DMS153 treated with DMSO at 0.1 percent for 48 hours (cell line): ENCODE measurements around the gene RNF125.
"Not testable (repeated sequence)": the region's sequence is repeated elsewhere in the genome, so short reads cannot be mapped to it uniquely, and the experiment has no call there.

Source experiments
- DNase-seq: peaks from one replicate; lab custom pipeline; 2025; ENCODE audit not compliant: unreplicated experiment; lab: John Stamatoyannopoulos, UW

Gene RNF125

GRCh38 chr18:32083781-32084180 is 65.2 kb downstream of the RNF125 start:
- no peak for DNase-seq

- DNase-seq: no peak
Observed at GRCh38 chr18:32086881-32087280, 68.3 kb downstream of the RNF125 start.

- not testable (repeated sequence) for DNase-seq
Observed at GRCh38 chr18:32090831-32091230, 72.2 kb downstream of the RNF125 start.

- no peak for DNase-seq
Observed at GRCh38 chr18:32091325-32091723, 72.7 kb downstream of the RNF125 start.

DNA sequence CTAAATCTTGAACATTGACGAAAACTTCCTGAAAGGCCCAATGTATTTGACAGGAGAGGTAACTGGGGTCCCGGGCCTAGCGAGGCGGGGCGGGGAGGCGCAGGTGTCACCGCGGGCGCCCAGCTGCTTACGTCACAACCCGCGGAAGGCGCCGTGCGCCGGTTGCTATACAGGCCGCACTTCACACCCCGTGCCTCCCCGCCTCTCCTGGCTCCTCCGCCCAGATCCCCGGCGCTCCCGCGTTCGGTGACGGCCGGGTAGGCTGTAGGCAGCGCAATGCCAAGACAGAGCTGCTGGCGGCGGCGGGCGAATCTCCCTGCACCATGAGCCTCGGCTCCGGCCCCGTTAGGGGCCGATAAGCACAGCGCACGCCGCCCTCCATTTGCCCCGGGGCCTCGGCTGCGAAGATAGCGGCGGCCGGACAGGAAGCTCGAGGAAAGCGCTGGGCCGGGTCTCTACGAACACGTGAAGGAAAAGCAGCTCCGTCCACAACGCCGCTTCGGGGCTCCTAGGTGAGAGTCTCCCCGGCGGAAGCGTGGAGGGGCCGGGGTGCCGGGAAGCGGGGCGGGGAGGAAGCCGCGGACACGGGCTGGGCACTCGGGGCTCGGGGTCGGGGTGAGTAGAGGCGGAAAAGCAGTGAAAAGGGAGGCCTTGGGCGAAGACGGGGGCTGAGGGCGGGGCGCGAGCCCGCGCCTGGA is 73.2 kb downstream of the RNF125 start, which contains the start of gene RNF138:
Gene RNF138 (plus strand): TSS at position 151 of the 698 bp plus-strand sequence. CDS start 903 bp downstream, outside the sequence.
- DNase-seq: peak; percentile 82

DNA sequence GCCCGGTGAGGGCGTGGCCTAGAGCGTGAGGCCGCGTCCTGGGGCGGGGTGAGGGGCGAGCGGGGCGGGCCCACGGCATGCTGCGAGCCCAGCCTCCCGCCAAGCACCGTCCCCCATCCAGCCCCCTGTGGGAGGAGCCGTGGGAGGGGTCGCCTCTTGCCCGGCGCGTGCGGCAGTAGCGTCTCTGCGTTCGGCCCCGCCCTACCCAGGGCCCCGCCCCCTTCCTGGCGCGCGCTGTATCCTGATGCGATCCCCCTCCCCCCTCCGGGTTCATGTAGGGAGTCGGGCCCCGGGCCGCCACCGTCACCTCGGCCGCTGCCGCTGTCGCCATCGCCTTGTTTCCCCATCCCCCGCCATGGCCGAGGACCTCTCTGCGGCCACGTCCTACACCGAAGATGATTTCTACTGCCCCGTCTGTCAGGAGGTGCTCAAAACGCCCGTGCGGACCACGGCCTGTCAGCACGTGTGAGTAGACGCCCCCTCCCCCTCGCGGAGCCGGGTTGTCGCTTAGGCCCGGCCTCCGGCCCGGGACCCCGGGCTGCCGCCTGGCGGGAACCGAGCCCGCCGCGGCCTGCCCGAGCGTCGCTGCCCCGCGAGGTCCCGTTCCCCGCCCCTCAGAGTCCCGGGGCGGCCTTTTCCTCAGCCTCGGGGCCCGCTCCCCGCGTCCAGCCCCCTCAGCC is 73.9 kb downstream of the RNF125 start:
- DNase-seq: peak; percentile 98

GRCh38 chr18:32093102-32093511 is 74.5 kb downstream of the RNF125 start:
- peak; percentile 17 for DNase-seq

DNA sequence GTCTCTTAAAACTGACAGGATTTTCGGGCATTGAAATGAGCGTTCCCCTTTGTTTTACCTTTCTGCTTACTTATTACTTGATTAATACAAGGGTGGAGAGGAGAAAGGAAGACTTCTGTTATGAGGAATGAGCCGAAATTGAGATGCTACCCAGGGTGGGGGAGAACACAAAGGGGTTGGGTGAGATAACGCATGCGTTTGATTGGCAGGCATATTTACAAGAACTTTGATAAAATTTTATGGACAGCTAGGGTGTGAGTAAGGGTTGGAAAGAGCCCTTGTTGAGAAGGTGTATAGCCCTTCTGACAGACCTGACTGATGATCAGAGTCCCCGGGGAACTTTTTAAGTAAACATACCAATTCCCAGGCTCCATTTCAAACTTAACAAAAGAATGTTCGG is 74.9 kb downstream of the RNF125 start:
- no peak for DNase-seq

DNA sequence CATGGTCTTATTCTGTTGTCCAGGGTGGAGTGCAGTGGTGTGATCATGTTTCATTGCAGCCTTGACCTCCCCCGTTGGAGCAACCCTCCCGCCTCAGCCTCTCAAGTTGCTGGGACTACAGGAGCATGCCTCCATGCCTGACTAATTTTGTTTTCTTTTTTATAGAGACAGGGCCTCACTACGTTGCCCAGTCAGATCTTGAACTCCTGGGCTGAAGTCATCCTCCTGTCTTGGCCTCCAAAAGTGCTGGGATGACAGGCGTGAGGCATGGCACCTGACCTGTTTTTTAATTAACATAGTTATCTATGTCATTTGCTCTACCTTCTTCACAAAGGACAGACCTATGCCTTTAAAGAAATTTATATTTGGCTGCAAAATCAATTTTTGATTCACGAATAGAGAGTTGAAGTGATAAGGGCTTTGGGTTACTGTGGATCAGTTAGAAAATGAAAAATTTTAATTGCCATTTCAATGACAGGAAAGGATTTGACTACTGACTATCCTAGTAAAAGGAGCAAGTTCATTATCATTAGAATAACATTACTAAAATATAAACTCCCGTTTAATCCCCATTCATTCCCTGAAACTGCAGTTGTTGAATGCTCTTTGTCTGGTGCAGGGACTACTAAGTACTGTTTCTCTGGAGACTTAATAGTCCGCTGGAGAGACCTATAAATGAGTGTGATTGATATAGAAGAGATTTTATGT is 76.7 kb downstream of the RNF125 start:
- DNase-seq: no peak

- DNase-seq: no peak
Observed at GRCh38 chr18:32095900-32096229, 77.2 kb downstream of the RNF125 start.

DNA sequence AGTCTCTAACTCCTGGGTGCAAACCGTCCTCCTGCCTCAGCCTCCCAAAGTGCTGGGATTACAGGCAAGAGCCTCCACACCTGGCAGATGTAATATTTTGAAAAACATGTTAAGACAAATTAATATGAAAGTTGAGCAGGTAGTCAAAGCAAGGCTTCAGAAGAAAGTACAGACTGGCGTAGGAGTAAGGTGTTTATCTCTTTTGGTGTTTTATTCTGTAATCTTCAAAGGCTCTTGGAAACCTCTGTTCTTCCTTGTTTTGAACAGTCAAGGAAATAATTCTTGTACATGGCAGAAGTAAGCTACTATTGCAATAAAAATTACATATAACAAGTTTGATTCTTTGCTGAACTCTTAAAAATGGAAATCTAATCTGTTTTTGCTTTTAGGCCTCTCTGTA is 78.3 kb downstream of the RNF125 start:
- no peak for DNase-seq

- DNase-seq: no peak
Observed at GRCh38 chr18:32104516-32104915, 85.9 kb downstream of the RNF125 start.

GRCh38 chr18:32110005-32110404 is 91.4 kb downstream of the RNF125 start:
- no peak for DNase-seq

DNA sequence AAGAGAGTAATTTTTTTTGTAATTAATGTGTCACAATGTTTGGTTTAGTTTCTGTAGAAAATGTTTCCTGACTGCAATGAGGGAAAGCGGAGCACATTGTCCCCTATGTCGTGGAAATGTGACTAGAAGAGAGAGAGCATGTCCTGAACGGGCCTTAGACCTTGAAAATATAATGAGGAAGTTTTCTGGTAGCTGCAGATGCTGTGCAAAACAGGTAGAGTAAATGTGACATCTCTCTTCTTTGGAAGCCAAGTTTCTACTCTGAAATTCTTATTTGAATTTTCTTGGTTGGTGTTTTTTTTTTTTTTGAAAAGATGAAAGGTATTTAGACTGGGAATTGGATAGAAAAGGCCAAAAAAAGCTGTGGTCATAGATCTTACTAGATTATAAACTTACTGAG is 93.1 kb downstream of the RNF125 start:
- no peak for DNase-seq

DNA sequence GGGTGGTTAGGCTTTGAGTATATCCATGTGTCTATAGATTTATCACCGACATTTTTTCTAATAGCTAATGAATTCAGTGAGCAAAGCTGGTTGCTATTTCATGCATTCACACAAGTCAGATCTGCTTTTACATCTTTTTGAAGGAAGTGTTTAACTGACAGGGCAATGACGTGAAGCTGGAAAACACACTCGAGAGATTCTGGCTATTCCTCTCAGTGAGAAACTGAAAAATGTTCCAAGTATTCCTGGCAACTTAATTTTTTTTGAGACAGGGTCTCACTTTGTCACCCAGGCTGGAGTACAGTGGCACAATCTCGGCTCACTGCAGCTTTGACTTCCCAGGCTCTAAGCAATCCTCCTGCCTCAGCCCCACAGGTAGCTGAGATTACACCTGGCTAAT is 94.2 kb downstream of the RNF125 start:
- no peak for DNase-seq

GRCh38 chr18:32114293-32114942 is 95.8 kb downstream of the RNF125 start:
- no peak for DNase-seq

DNA sequence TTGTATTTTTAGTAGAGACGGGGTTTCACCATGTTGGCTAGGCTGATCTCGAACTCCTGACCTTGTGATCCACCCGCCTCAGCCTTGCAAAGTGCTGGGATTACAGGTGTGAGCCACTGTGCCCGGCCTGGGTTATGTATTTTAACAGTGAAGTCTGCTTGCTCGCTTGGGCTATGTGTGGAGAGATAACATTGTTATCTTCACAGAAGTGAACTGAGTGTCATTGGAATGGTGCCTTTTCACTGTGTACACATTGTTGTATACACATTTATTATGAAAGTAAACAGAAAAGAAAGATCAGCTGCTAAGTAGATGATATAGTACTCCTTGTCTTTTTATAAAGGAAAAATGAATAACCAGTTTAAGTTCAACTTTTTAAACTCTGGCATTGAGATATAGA is 103.4 kb downstream of the RNF125 start:
- DNase-seq: no peak
